Neural crest cell (in vitro differentiated cells): ENCODE measurements around the gene UBC. TPM values are rescaled to one million over a fixed set of nuclear protein-coding genes. Genes with fewer than 3 reads are reported as not detected.
"Not testable (repeated sequence)": the region's sequence is repeated elsewhere in the genome, so short reads cannot be mapped to it uniquely, and the experiment has no call there.

Source experiments
- DNase-seq: peaks from one replicate; pipeline ENCODE4 v3.0.0; 2021; ENCODE audit warnings: low read depth, mixed read lengths, low spot score
- H3K27ac Mint-ChIP-seq: one replicate; pipeline ENCODE4 v1.8.0; 2021; ENCODE audit warnings: mild to moderate bottlenecking, mixed read lengths; ENCODE audit not compliant: unreplicated experiment
- H3K27me3 Mint-ChIP-seq: 2 replicates; pipeline ENCODE4 v1.8.0; 2021; ENCODE audit warnings: low read depth, mild to moderate bottlenecking, mixed read lengths
- H3K36me3 Mint-ChIP-seq: 2 replicates; pipeline ENCODE4 v1.8.0; 2021; ENCODE audit warnings: low read depth, mild to moderate bottlenecking, mixed read lengths
- H3K4me1 Mint-ChIP-seq: 2 replicates; pipeline ENCODE4 v1.8.0; 2021; ENCODE audit warnings: mixed read lengths
- H3K4me3 Mint-ChIP-seq: one replicate; pipeline ENCODE4 v1.8.0; 2021; ENCODE audit warnings: mild to moderate bottlenecking, mixed read lengths
- H3K9me3 Mint-ChIP-seq: 2 replicates; pipeline ENCODE4 v1.8.0; 2021; ENCODE audit warnings: mixed read lengths
- total RNA-seq: library from RNA; stranded (reverse); gene quantifications from 2 replicates; pipeline ENCODE4 v1.2.1, GENCODE V29; 2021
- TF ChIP-seq, protein P1 (sequence below): fragments of 200-600 bp; sonication (generic); conservative IDR thresholded peaks from 2 replicates; pipeline ENCODE4 v1.5.0; 2021; ENCODE audit warnings: antibody characterized with exemption, mild to moderate bottlenecking

UBC gene
- total RNA-seq, 1 donor from 2014 or later: 687 TPM

GRCh38 chr12:124884587-124885438, 29.6 kb downstream of the UBC start:
- DNase-seq: no peak
- Mint-ChIP-seq H3K4me1 (no peaks in the 10 kb centered on the region), H3K27ac (no peak overlapping the region), H3K4me3 (no peak overlapping the region), H3K36me3 (no peaks in the 10 kb centered on the region), H3K27me3 (no peaks in the 10 kb centered on the region), H3K9me3 (no peaks in the 10 kb centered on the region)
- TF ChIP-seq, protein P1, sequence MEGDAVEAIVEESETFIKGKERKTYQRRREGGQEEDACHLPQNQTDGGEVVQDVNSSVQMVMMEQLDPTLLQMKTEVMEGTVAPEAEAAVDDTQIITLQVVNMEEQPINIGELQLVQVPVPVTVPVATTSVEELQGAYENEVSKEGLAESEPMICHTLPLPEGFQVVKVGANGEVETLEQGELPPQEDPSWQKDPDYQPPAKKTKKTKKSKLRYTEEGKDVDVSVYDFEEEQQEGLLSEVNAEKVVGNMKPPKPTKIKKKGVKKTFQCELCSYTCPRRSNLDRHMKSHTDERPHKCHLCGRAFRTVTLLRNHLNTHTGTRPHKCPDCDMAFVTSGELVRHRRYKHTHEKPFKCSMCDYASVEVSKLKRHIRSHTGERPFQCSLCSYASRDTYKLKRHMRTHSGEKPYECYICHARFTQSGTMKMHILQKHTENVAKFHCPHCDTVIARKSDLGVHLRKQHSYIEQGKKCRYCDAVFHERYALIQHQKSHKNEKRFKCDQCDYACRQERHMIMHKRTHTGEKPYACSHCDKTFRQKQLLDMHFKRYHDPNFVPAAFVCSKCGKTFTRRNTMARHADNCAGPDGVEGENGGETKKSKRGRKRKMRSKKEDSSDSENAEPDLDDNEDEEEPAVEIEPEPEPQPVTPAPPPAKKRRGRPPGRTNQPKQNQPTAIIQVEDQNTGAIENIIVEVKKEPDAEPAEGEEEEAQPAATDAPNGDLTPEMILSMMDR: no peak

- H3K4me1 Mint-ChIP-seq: no peaks in the 10 kb centered on the region
- TF ChIP-seq, protein P1: no peak
- no peaks in the 10 kb centered on the region for H3K36me3 Mint-ChIP-seq
- no peak for DNase-seq
- H3K27me3 Mint-ChIP-seq: no peaks in the 10 kb centered on the region
- no peaks in the 10 kb centered on the region for H3K9me3 Mint-ChIP-seq
- H3K4me3 Mint-ChIP-seq: no peak overlapping the region
- H3K27ac Mint-ChIP-seq: no peak overlapping the region
These were observed 31.0 kb downstream of the UBC start for GRCh38 chr12:124883263-124884130.

GRCh38 chr12:124881123-124881522, 33.3 kb downstream of the UBC start:
- no peaks in the 10 kb centered on the region for H3K9me3 Mint-ChIP-seq
- H3K27me3 Mint-ChIP-seq: no peaks in the 10 kb centered on the region
- TF ChIP-seq, protein P1: no peak
- no peaks in the 10 kb centered on the region for H3K36me3 Mint-ChIP-seq
- H3K27ac Mint-ChIP-seq: no peak overlapping the region
- DNase-seq: no peak
- no peak overlapping the region for H3K4me3 Mint-ChIP-seq
- H3K4me1 Mint-ChIP-seq: no peaks in the 10 kb centered on the region

DNA sequence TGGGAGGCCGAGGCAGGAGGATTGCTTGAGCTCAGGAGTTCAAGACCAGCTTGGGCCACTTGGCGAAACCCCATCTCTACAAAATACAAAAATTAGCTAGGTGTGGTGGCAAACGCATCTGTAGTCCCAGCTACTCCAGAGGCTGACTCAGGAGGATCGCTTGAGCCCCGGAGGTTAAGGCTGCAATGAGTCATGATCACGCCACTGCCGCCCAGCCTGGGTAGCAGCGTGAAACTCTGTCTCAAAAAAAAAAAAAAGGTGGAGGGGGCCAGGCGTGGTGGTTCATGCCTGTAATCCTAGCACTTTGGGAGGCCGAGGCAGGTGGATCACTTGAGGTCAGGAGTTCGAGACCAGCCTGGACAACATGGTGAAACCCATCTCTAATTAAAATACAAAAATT, 34.1 kb downstream of the UBC start:
- not testable (repeated sequence) for H3K4me1 Mint-ChIP-seq, DNase-seq, H3K9me3 Mint-ChIP-seq, H3K27me3 Mint-ChIP-seq, H3K36me3 Mint-ChIP-seq, H3K4me3 Mint-ChIP-seq, H3K27ac Mint-ChIP-seq

GRCh38 chr12:124878795-124879516, 35.5 kb downstream of the UBC start:
- Mint-ChIP-seq H3K27me3 (no peaks in the 10 kb centered on the region), H3K9me3 (no peaks in the 10 kb centered on the region), H3K4me3 (no peak overlapping the region), H3K4me1 (no peaks in the 10 kb centered on the region), H3K27ac (peak overlapping the region; percentile 51), H3K36me3 (no peaks in the 10 kb centered on the region)
- DNase-seq: no peak
- TF ChIP-seq, protein P1: no peak
